PC-3 (cell line): ENCODE data around the gene RHCE. TPM values are rescaled to one million over a fixed set of nuclear protein-coding genes. Genes with fewer than 3 reads are reported as not detected.
"Not testable (repeated sequence)": the region's sequence is repeated elsewhere in the genome, so short reads cannot be mapped to it uniquely, and the experiment has no call there.

ENCODE experiments used
- ATAC-seq: fragments of 200-7000 bp; cut with Tn5 transposase; 2 replicates; pipeline ENCODE4 v1.9.1; 2020; ENCODE audit warnings: mild to moderate bottlenecking, moderate library complexity
- BruUV-seq: library from RNA; stranded (reverse); fragments of 400-500 nt; replicated peaks from 2 replicates; lab custom pipeline; 2021; lab: Mats Ljungman, UMichigan
- CTCF ChIA-PET: fragments of 300-600 bp; sonication (Branson Sonifier 250); formaldehyde crosslinking; loops from one replicate; lab custom pipeline; 2022; ENCODE audit warnings: antibody characterized with exemption; lab: Charles Lee
- POLR2A ChIA-PET: fragments of 300-600 bp; sonication (Branson Sonifier 250); formaldehyde crosslinking; loops from one replicate; lab custom pipeline; 2022; ENCODE audit warnings: antibody characterized with exemption; ENCODE audit not compliant: unreplicated experiment; lab: Charles Lee
- DNase-seq: peaks from one replicate; pipeline ENCODE4 v3.0.0-alpha.2; 2015
- H2AFZ ChIP-seq: fragments of 300-600 bp; sonication (generic); 2 replicates; pipeline ENCODE4 v1.6.0; 2016; ENCODE audit warnings: antibody characterized with exemption, low read length
- H3F3A ChIP-seq: fragments of 300-600 bp; sonication (generic); one replicate; pipeline ENCODE4 v1.6.0; 2017; ENCODE audit warnings: antibody characterized with exemption, low read length, control low read depth, mild to moderate bottlenecking; ENCODE audit not compliant: unreplicated experiment
- H3K27ac ChIP-seq: fragments of 300-600 bp; sonication (generic); 2 replicates; pipeline ENCODE4 v1.5.1; 2016; ENCODE audit warnings: mild to moderate bottlenecking, low read length
- H3K27me3 ChIP-seq: fragments of 300-600 bp; sonication (generic); 2 replicates; pipeline ENCODE4 v1.6.1; 2016; ENCODE audit warnings: low read length, mixed read lengths
- H3K36me3 ChIP-seq: fragments of 300-600 bp; sonication (generic); 2 replicates; pipeline ENCODE4 v1.6.1; 2016; ENCODE audit warnings: low read depth, mixed run types, low read length, mixed read lengths
- H3K4me1 ChIP-seq: fragments of 300-600 bp; sonication (generic); 2 replicates; pipeline ENCODE4 v1.5.1; 2016; ENCODE audit warnings: low read length; ENCODE audit not compliant: insufficient read depth
- H3K4me2 ChIP-seq: fragments of 300-600 bp; sonication (generic); 2 replicates; pipeline ENCODE4 v1.6.0; 2016; ENCODE audit warnings: low read length
- H3K4me3 ChIP-seq: fragments of 300-600 bp; sonication (generic); 2 replicates; pipeline ENCODE4 v1.5.1; 2016; ENCODE audit warnings: mild to moderate bottlenecking, low read length, mixed read lengths
- H3K79me2 ChIP-seq: fragments of 300-600 bp; sonication (generic); 2 replicates; pipeline ENCODE4 v1.6.1; 2017; ENCODE audit warnings: low read length, mixed read lengths
- H3K9ac ChIP-seq: fragments of 300-600 bp; sonication (generic); 2 replicates; pipeline ENCODE4 v1.6.0; 2016; ENCODE audit warnings: mild to moderate bottlenecking, low read length
- H3K9me2 ChIP-seq: fragments of 300-600 bp; sonication (generic); replicated peaks from 2 replicates; pipeline ENCODE4 v1.6.1; 2016; ENCODE audit warnings: mixed run types, low read length, mixed read lengths
- H3K9me3 ChIP-seq: fragments of 300-600 bp; sonication (generic); 2 replicates; pipeline ENCODE4 v1.6.1; 2016; ENCODE audit warnings: low read length, mixed read lengths
- H4K20me1 ChIP-seq: fragments of 300-600 bp; sonication (generic); 2 replicates; pipeline ENCODE4 v1.6.1; 2016; ENCODE audit warnings: low read length, mixed read lengths
- EZH2 ChIP-seq: fragments of 300-600 bp; sonication (generic); IDR thresholded peaks from one replicate; pipeline ENCODE4 v1.6.1; 2017; ENCODE audit warnings: antibody characterized with exemption, mild to moderate bottlenecking, low read length; ENCODE audit not compliant: unreplicated experiment
- EZH2phosphoT487 ChIP-seq: fragments of 300-600 bp; sonication (generic); IDR thresholded peaks from 2 replicates; pipeline ENCODE4 v1.6.1; 2018; ENCODE audit warnings: mild to moderate bottlenecking, antibody characterized with exemption, low read length, borderline replicate concordance
- intact Hi-C: fragments of 100-400 bp; cut with micrococcal nuclease; formaldehyde crosslinking; loops from 2 replicates; pipeline ENCODE4 v1.9.0; 2023
- total RNA-seq: library from RNA; depleted of rRNA; stranded (reverse); fragments of >200 nt; gene quantifications from 2 replicates; pipeline ENCODE4 v1.2.3, GENCODE V29; 2014
- TF ChIP-seq, protein P1 (sequence below): fragments of 300-600 bp; sonication (generic); conservative IDR thresholded peaks from 2 replicates; pipeline ENCODE4 v1.5.1; 2017; ENCODE audit warnings: antibody characterized with exemption, low read depth, mild to moderate bottlenecking, low read length

The RHCE gene
- total RNA-seq, 1 experiment from 2014 or later = 1.1 TPM

DNA sequence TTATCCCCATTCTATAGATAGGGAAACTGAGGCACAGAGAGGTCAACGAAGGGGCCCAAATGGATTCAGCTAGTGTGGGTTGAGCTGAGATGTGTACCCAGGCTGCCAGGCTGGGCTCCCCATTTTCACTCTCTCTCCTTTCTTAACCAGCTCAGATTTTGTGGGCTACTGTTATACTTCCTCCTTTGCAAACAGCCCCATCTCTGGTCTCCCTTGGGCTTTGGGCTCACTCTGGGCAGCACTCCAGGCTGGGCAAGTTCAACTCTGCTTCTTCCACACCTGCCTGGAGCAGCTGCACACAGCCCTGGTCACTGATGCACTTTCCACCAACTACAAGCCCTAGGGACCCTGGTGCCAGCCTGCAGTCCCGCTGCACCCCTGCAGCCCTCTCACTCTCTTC is 22.5 kb downstream of the RHCE start:
- CTCF ChIA-PET, H3K9me3 ChIP-seq, intact Hi-C loops, H3K27me3 ChIP-seq, H3K4me1 ChIP-seq, H3K27ac ChIP-seq, H3K9me2 ChIP-seq, H3K79me2 ChIP-seq, H3K4me3 ChIP-seq, H3K36me3 ChIP-seq, ATAC-seq, BruUV-seq, H3K4me2 ChIP-seq, H4K20me1 ChIP-seq, H3K9ac ChIP-seq, POLR2A ChIA-PET, H2AFZ ChIP-seq, DNase-seq, H3F3A ChIP-seq: not testable (repeated sequence)

DNA sequence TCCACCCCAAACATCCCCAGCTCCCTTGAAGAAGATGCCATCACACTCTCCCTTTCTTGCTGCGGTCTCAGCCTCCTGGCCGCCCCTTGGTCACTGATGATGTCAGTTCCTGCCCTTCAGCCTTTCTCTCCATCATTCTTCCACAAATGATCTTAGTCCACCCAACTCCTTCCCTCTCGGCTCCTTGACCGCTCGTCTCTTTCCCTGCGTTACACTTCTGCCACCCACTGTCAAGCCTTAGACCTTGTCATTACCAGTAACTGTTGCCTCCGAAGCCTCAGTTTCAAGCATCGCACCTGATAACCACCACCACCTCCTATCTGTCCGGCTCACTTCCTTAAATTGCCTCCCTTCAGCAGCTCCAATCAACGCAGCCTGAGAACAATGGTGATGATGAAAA is 23.1 kb downstream of the RHCE start:
- DNase-seq, ATAC-seq, H3F3A ChIP-seq, H2AFZ ChIP-seq, H3K4me2 ChIP-seq, intact Hi-C loops, H4K20me1 ChIP-seq, H3K4me1 ChIP-seq, H3K79me2 ChIP-seq, BruUV-seq, H3K27me3 ChIP-seq, H3K9me3 ChIP-seq, H3K36me3 ChIP-seq, POLR2A ChIA-PET, H3K4me3 ChIP-seq, CTCF ChIA-PET, H3K9me2 ChIP-seq, H3K27ac ChIP-seq, H3K9ac ChIP-seq: not testable (repeated sequence)

DNA sequence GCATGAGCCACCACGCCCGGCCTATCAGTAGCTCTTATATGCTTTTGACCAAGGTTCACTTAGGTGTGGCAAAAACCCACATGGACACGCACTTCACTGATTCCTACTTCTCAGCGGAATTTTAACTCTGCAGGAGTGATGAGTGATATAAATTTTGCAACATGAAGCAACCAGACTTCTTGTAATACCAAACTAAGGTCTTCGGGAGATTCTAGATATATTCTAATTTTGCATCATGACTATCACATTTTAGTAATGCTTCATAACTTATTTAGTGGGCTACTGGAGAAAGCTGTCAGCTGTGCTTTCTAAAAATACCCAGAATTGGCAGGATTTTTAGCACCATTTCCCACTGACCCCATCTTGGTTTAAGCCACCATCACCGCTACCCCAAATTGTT is 27.8 kb downstream of the RHCE start:
- Histone ChIP-seq H2AFZ (no peak overlapping the region), H3K27ac (no peak overlapping the region), H3K9me2 (no peaks in the 10 kb centered on the region), H3K4me3 (no peak overlapping the region), H3K36me3 (no peaks in the 10 kb centered on the region), H3K4me1 (no peaks in the 10 kb centered on the region), H3K27me3 (no peaks in the 10 kb centered on the region), H3F3A (no peaks in the 10 kb centered on the region), H3K9me3 (no peaks in the 10 kb centered on the region), H4K20me1 (no peaks in the 10 kb centered on the region), H3K4me2 (no peak overlapping the region), H3K79me2 (no peaks in the 10 kb centered on the region), H3K9ac (no peak overlapping the region)
- TF ChIP-seq EZH2phosphoT487 (no peak), EZH2 (no peak)
- TF ChIP-seq, protein P1, sequence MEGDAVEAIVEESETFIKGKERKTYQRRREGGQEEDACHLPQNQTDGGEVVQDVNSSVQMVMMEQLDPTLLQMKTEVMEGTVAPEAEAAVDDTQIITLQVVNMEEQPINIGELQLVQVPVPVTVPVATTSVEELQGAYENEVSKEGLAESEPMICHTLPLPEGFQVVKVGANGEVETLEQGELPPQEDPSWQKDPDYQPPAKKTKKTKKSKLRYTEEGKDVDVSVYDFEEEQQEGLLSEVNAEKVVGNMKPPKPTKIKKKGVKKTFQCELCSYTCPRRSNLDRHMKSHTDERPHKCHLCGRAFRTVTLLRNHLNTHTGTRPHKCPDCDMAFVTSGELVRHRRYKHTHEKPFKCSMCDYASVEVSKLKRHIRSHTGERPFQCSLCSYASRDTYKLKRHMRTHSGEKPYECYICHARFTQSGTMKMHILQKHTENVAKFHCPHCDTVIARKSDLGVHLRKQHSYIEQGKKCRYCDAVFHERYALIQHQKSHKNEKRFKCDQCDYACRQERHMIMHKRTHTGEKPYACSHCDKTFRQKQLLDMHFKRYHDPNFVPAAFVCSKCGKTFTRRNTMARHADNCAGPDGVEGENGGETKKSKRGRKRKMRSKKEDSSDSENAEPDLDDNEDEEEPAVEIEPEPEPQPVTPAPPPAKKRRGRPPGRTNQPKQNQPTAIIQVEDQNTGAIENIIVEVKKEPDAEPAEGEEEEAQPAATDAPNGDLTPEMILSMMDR = no peak
- no peak for ATAC-seq
- CTCF ChIA-PET = no interaction called here
- intact Hi-C loops = no loop called here
- POLR2A ChIA-PET = no interaction called here
- no TSS peak for BruUV-seq
- no peak for DNase-seq

DNA sequence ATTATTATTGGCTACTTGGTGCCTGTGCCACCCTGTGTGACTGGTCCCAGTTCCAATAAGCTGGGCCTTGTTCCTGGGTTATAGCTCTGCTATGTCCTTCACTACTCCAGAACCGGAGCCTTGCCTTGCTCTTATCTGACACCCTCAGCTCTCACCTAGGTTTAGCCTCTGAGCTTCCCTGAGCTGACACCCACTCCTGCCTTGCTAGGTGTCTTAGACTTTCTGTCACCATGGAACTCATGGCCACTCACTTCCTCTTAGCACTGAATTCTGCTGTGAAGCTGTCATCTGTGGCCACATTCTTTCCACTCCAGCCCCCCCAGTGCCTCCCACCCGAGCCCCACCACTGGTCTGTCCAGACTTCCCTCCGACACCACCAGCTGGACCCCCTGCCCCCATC is 30.9 kb downstream of the RHCE start:
- CTCF ChIA-PET, H3K79me2 ChIP-seq, ATAC-seq, H3K27ac ChIP-seq, H3F3A ChIP-seq, H3K36me3 ChIP-seq, H4K20me1 ChIP-seq, H2AFZ ChIP-seq, H3K4me3 ChIP-seq, H3K9me2 ChIP-seq, intact Hi-C loops, POLR2A ChIA-PET, BruUV-seq, H3K27me3 ChIP-seq, H3K4me2 ChIP-seq, H3K4me1 ChIP-seq, H3K9me3 ChIP-seq, DNase-seq, H3K9ac ChIP-seq: not testable (repeated sequence)

DNA sequence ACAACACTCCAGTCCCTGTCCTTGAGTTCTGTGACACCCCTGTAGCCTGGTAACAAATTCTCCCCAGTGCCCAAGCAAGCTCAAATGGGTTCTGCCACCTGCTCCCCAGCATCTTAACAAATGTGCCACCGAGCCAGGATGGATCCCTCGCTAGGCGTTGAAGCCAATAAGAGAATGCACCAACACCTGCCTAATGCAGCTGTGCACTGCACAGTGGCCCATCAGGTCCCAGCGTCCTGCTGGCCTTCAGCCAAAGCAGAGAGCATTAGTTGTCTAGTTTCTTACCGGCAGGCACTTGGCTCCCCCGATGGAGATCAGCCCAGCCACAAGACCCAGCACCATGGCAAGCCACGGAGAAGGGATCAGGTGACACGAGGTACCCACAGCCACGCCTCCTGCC is 31.9 kb downstream of the RHCE start:
- POLR2A ChIA-PET, H3K27me3 ChIP-seq, H4K20me1 ChIP-seq, intact Hi-C loops, CTCF ChIA-PET, H3K79me2 ChIP-seq, DNase-seq, H3K36me3 ChIP-seq, ATAC-seq, H3F3A ChIP-seq, H3K4me3 ChIP-seq, BruUV-seq, H3K27ac ChIP-seq, H3K9me2 ChIP-seq, H3K4me2 ChIP-seq, H3K9ac ChIP-seq, H3K4me1 ChIP-seq, H2AFZ ChIP-seq, H3K9me3 ChIP-seq: not testable (repeated sequence)

DNA sequence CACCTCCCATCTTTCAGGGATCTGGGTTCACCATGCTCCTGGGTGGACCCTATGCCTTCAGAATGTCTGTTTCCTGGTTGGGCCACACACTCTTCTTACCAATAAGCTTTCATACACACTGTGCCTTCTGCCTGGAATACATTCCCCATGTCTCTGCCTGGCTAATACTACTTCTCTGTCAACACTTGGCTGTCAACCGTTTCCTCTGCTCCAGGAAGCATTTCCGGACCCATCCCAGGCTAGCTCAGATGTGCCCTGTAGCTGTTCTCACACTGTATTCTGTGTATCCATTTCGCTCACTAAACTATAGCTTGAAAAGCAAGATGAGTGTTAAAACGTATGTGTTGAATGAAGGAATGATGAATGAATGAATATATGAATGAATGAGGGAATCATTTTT is 33.5 kb downstream of the RHCE start:
- BruUV-seq, H3K36me3 ChIP-seq, ATAC-seq, H3K27me3 ChIP-seq, H3K27ac ChIP-seq, H3K9ac ChIP-seq, POLR2A ChIA-PET, H3K4me3 ChIP-seq, H3F3A ChIP-seq, CTCF ChIA-PET, H3K9me2 ChIP-seq, H3K4me2 ChIP-seq, H3K79me2 ChIP-seq, H4K20me1 ChIP-seq, H3K9me3 ChIP-seq, H2AFZ ChIP-seq, DNase-seq, intact Hi-C loops, H3K4me1 ChIP-seq: not testable (repeated sequence)
